Measurements from ENCODE around the gene FAM209B.

DNA sequence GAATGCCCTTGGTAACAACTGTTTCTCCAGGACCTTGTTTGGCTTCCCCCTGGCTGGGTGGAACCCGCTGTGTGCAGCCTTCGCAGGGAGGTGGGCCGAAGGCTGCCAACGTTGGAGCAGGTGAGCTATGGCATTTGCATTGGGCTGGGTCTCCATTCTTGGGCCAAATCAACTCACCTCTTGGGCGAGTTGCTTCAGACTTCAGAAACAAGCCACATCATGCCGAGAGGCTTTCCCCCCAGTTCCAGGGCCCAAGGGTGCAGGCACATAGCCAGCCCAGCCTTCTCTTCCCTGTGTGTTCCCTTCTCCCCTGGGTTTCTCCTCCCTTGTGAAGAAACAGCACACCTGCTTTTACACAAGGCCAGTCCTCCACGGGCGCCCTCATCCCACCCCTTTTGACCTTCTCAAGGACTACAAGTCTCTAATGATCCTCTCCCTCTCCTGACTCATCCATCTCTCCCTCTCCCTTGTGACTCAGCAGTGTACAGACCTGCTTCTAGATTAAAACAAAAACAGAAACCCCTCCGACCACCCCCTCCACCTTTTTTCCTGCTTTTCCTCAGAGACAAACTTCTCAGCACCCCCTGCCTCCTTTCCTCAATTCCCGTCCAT, 41.6 kb downstream of the FAM209B start:
- TF ChIP-seq YY1 (IDR thresholded peaks at IDR 0.05; ENCODE audit: low read depth) (no peak), TEAD4 (IDR thresholded peaks at IDR 0.05) (no peak), EP300 (IDR thresholded peaks at IDR 0.05; ENCODE audit: borderline replicate concordance) (no peak), TCF12 (IDR thresholded peaks at IDR 0.05; ENCODE audit: low read depth) (no peak), FOXM1 (IDR thresholded peaks at IDR 0.05; ENCODE audit: borderline replicate concordance, low read depth) (no peak)
- TF ChIP-seq, protein P1, sequence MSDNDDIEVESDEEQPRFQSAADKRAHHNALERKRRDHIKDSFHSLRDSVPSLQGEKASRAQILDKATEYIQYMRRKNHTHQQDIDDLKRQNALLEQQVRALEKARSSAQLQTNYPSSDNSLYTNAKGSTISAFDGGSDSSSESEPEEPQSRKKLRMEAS (IDR thresholded peaks at IDR 0.05), result no peak

Data from Ishikawa (cell line).